Stimulated activated CD8-positive, alpha-beta memory T cell treated with anti-CD3 and anti-CD28 coated beads, Interleukin-7, amount 100 ng/mL, for 4 hours (primary cell): ENCODE measurements around the gene VAT1L.

ENCODE experiments used
- DNase-seq, 2 donors: peaks; one replicate each; pipeline ENCODE4 v3.0.0-alpha.2; 2020; ENCODE audit warnings: low read depth in 2 of 2

VAT1L gene

DNA sequence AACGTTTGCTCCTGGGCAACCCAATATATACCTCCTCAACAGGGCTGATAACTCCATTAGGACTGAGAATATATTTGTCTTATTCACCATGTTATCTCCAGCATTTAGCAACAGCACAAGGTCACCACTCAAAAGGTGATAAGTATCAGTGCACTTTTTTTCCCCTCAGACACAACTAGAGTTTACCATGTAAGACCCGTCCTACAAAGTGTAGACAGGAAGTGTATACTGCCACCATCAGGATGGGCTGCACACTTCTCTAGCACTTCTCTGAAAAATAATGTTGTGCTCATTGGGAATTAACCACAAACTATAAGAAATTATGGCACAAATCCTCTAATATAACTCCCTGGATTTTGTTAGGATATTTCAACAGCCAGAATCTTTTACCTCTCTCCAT, 5.7 kb upstream of the VAT1L start:
- DNase-seq = no peak

DNA sequence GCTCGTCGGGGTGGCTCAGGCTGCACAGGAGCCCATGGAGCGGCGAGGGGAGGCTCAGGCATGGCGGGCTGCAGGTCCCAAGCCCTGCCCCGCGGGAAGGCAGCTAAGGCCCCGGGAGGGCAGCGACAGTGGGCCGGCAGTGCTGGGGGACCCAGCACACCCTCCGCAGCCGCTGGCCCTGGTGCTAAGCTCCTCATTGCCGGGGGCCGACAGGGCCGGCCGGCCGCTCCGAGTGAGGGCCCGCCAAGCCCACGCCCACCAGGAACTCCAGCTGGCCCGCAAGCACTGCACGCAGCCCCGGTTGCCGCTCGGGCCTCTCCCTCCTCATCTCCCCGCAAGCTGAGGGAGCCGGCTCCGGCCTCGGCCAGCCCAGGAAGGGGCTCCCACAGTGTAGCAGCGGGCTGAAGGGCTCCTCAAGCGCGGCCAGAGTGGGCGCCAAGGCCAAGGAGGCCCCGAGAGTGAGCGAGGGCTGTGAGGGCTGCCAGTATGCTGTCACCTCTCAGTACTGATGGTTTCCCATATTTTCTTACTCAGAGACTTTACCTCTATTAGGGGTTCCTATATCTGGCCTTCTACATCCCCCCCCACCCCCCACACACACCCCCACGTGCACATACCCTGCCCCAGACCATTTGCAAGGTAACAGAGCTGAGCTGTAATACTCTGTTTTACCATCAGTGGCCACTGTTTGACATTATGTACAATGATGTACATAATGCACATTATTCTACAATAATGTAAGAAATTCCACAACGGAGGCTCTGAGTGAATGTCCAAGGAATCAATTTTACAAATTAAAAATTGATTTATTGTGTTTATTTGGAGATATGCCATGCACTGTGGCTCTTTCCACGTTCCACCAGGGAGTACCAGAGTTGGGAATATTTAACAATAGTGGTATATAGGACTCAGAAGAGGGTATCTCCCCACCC, 3.7 kb upstream of the VAT1L start:
- no peak for DNase-seq

DNA sequence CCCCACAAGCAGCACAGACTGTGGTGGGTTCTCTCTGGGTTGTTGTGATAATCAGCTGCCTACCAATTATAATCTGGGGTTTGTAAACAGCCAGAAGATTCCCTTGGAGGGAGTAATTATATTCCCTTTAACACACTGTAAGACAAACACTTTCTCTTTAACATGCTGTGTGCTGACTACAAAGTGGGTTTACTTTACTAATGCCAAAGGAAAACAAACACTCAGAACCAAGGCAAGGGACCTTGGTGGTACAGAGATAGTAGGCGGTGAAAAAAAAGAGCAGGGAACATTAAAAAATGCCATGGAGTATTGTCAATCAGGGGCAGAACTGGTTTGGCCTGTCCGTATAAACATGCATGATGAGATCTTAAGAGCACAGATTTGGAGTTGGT, 3.0 kb upstream of the VAT1L start:
- DNase-seq = no peak

DNA sequence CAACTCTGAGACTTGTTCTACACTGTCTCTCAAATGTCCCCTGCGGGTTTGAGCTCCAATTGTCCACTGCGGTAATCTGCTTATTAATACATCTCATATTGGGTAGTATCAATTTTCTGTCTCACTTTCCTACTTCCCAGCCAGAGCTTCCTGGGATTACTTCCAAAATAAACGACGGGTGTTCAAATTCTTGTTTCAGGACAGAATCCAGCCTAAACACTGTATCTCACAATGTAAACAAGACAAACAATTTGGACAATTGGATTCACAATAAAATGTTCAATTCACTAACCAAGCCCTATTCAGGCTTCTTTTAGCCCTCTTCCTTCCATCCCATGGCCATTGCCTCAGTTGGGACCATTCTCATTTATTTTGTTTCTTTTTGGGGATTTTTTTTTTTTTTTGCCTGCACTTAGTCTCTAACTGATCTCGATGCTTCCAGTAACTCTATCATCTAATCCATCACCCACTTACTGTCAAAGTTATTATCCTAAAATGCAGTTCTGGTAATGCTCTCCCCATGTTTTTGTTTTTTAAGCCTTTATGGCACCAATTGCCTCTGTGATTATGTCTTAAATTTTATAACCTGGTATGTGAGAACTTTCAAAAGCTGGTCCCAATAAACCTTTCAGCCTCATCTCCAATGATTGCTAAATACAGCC, 2.0 kb upstream of the VAT1L start:
- DNase-seq = no peak

DNA sequence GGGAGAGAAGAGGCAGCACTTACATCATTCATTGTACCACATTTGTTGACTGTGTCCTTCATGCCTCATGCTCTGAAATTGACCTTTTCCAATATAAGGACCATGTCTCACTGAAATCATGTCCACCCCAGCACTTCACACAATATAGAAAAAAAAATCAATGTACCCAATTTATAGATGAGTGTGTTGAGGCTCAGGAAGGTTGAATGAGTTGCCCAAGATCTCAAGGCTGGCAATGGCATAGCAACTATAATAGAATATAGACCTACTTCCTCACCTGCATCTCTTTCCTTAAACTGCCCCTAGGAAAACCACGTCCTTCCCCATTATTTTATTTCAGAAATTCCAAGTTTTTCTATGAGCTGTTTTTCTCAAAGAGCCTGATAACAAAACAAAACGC, 912 bp upstream of the VAT1L start:
- no peak for DNase-seq

DNA sequence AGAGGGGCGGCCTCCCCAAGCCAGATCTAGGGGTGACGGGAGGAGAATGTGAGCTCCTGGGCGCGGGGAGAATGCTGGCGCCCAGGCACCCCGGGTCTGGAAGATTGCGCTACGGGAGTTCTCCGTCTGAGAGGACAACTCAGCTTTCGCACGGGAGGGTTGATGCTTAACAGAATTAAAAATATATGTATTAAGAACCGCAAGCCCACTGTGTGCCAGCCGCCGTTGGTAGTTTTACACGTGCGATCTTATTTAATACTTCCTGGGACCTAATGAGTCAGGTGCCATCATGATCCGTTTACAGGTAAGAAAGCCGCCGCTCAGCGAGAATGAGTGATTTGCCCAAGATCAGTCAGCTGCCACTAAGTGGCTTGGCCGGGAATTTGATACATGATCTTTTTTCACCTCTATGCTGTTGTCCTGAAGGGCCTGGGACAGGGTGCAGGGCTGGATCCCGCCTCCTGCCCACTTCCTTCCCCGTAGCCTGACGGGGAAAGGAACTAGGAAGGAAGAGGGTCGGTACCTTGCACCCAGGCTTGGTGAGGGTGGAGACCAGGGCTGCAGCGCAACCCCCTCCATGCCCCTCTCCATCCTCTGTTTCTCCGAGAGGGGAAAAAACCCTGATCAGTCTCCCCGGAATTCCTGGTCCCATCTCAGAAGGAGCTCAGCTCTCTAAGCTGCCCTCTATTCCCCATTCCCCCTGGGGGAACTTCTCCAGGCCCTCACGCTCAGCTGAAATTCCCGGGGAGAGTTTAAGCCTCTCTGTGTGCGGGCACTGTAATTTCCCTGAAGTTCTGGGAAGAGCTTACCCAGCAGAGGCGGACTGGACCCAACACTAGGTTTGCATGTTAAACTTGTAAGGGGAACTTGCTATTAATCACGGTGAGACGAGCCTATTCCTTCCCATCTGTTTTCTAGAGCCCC, 983 bp downstream of the VAT1L start:
- no peak for DNase-seq

DNA sequence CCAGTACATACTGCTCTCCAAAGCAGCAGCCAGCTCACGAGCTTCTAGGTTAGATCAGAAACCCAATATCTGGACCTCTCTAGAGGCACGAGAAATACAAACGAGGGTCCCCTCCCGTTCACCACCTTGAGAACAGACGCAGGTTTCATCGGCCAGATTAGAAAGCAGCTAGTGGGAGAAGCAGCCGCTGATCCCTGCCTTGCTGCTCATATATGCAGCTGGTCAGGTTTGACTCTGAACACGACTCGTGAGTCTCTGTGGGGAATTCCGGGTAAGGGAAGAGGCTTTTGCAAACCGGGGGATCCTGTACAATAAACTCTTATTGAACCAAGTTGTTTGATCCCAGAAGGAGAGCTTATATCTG, 1.6 kb downstream of the VAT1L start:
- DNase-seq = no peak

DNA sequence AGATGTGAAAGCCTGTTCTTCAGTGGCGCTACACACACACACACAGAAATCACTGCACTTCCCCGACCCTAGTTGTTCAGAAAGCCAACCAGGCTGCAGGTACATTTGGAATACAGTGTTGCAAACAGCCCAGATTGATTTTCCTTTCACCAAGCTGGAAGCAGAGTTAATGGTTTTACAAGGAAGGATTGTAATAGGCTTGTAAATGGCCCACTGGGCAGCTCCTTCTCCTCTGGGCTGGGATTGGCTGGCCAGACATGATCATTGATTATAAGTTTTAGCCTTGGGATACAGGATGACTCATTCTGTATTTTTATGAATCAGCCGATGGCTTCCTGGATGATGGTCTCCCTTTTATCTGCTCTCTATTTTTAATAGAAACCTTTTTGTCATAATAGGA, 2.5 kb downstream of the VAT1L start:
- no peak for DNase-seq

DNA sequence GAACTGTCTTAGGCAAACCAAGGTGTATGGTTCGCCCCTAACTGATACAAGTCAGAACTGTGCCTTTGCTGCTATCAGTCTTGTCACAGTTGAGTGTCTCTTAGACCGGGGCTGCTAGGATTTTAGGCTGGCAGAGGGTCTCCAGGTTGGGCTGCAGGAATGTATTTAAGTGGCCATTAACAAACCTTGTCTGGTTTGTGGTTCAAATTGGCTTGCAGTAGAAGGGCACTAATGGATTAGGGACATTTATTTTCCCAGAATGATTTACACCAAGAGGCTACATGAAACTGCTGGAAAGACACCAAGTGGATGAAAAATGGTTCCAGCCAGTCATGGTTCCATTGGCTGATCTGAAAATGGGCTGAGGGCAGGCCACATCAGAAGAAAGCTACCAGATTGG, 5.1 kb downstream of the VAT1L start:
- DNase-seq = no peak

DNA sequence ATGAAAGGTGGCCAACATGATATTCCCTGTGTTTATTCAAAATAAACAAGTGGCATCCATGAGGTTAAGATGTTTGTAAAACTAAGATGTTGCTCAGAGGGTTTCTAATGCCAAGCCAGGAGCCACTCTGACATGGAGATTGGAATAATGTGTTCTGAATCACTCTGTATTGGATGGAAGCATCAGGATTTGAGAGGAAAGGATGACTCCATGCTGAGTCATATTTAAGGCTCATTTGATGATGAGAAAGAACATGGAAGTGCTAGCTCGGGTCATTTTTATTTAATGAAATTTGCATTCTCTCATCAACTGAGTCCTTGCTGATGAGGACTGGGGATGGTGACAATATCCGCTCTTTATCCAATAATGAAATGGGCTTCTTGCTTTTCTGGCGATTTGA, 6.2 kb downstream of the VAT1L start:
- DNase-seq = no peak

DNA sequence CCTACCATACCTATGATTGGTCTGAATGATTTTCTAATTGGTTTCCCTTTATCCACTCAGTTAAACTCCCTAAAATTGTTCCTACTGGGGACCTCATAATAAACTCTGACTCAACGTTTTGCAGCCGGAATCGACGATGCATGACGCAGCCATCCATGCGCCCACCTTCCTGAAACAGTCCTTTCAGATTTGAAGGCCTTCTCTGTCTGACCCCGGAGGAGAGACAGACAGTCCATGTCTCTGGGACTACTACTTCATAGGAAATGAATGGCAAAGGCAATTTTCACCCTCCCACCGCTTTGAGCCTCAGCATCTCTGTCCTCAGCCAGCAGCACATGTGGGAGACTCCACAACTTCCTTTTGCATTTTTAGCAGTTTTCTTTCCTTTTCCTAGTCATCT, 13.5 kb downstream of the VAT1L start:
- no peak for DNase-seq

DNA sequence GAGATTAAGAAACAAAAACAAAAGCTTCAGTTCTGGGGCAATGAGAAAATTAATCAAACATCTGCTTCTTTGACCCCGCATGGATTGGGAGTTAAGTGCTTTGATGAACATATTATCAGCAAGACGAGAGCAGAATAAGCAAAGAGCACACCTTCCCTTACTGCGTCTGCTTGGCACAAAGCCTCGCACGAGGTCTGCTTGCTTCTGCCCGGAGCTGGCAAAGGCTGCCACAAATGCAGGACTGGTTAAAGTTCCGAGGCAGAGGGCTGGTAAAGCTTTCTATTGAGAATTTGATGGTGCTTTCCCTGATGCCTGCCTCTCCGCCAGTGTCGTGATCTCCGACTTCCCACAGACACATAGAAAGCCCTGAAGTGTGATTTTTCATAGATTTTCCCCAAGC, 17.0 kb downstream of the VAT1L start:
- DNase-seq = no peak

DNA sequence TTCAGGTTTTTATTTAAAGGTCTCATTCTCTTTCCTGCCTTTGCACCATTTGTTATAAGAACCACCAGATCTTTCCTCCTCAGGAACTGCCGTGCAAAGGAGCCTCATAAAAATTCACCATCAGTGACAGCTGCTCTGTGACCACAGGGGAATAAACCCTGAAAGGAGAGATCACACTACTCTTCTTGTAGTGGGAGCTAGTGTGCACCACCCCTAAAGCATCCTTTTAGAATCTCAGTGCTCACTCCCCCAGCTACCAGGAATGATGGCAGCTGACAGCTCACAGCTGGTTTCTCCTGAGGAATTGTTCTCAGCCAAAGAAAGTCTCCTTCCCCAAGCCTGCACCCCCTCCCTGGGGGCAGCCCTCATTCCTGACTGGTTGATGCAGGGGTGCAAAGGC, 18.7 kb downstream of the VAT1L start:
- DNase-seq = no peak

DNA sequence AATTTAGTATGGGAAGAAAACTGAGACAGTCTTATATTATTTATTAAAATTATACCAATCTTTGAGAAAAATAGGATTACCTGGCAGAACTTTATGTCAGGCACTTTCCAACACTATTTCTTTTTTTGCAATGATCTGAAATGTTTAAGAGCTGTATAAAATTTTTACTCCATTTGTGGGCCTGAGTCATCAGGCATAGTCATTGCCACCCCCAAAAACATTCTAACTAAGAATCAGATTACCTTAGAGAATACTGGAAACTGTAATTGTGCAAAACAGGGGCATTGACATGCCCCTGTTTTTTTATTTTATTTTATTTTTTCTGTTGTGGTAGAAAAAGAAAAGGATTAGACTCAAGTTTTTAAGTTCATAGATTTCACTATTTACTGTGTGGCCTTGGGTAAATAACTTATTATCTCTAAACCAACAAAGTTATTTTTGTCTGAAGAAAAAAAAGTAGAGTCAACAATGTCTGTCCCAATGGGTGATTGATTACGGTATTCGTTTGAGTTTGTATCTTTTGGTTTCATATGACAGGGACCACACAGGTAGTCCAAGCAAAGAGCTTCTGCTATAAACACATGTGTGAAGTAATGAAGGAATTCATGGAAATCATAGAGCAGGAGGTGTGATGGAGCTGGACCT, 24.6 kb downstream of the VAT1L start:
- no peak for DNase-seq

DNA sequence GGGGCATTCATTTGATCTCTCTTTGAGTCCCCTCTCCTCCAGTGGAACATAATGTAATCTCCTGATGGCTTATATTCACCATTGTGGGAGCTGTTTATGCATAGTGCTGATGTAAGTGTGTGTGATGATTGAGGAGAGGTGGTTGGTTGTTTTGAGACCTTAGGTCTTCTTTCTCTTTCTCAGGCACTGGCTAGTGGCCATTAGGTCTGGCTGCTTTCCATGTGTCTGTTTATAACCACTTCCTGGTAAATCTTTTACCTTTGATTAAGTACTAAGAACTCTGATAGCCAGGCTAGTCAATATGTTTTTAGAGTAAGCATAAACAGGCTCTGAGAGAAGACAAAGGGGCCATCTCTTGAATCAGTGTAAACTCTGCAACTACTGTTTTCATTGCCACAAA, 27.9 kb downstream of the VAT1L start:
- DNase-seq = no peak

DNA sequence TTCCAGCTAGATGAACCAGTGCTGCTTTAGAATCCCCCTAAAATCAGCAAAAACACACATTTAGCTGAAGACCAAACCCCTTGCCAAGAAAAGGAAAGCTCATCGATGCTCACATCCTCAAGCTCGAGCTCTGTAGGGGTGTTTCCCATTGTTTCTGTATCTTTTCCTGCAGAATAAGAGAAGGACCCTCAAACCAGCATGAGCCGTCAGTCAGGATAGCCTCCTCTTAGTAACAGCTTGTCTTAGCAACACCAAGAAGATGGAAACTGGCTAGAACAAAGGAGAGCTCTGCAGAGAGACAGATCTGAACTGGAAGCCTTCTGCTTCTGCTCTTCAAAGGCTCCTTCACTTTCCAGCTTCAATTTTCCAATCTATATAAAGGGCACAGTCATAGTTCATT, 32.0 kb downstream of the VAT1L start:
- DNase-seq = no peak

DNA sequence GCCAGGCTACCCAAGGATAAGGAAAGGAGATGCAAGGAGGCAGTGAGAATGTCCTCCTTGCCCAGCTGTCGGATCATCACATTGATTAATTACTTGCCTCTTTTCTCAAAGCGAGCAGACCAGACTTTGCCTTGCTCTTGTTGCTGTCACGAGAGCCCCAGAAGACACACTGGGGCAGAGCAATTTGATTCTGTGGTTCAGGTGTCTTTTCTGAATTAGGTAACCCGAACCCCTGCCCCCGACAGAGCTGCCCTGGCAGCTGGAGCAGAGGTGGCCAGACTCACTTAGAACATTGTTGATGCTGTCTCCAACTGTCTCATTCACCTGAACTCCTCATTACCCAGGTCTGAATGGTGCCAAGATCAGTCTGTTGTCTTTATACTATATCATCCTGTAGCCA, 34.3 kb downstream of the VAT1L start:
- DNase-seq = no peak

DNA sequence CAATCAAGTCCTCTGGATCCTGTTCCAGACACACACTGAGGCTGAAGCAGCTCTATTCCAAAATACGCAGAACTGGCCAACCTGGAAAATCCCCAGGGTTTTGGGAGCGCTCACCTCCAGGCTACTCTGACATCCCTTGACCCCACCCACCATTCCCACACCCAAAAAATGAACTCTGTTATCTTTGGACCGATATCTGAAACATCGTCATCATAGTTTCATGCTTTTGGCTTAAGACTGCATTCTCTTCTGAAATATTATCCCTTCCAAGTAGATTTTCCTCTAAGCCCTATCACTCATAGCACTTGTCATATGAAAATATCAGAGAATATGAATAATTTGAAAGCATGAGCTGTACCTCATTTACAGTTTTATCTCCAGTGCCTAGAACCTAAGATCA, 34.7 kb downstream of the VAT1L start:
- no peak for DNase-seq

DNA sequence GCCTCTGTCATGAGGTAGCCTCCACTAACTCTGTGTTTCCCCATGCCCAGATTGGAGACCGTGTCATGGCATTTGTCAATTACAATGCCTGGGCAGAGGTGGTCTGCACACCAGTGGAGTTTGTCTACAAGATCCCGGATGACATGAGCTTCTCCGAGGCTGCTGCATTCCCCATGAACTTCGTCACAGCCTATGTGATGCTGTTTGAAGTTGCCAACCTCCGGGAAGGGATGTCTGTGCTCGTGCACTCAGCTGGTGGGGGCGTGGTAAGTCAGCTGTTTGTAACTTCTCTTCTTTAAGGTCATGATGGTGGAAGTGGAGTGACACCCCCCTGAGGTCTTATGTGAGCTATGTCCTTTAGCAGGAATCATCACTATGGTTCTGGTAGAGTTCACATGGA, 36.8 kb downstream of the VAT1L start:
- DNase-seq = no peak

DNA sequence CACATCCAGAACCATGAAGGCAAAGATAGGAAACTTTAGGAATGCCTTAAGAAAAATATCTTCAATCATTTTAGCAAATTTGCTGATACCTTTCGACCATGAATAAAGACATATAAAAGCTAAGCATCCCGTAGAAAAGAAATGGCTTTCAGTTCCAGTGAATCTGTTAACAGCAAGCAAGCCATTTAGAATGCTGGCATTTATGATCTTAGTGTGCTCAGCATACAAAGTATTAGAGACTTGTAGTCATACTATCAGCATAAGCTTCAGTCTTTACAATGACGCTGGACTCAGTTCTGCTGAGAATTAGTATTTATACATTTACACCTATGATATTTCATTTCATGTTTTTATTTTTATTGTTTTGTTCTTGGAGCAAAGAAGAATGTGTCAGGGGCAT, 38.7 kb downstream of the VAT1L start:
- DNase-seq = no peak

DNA sequence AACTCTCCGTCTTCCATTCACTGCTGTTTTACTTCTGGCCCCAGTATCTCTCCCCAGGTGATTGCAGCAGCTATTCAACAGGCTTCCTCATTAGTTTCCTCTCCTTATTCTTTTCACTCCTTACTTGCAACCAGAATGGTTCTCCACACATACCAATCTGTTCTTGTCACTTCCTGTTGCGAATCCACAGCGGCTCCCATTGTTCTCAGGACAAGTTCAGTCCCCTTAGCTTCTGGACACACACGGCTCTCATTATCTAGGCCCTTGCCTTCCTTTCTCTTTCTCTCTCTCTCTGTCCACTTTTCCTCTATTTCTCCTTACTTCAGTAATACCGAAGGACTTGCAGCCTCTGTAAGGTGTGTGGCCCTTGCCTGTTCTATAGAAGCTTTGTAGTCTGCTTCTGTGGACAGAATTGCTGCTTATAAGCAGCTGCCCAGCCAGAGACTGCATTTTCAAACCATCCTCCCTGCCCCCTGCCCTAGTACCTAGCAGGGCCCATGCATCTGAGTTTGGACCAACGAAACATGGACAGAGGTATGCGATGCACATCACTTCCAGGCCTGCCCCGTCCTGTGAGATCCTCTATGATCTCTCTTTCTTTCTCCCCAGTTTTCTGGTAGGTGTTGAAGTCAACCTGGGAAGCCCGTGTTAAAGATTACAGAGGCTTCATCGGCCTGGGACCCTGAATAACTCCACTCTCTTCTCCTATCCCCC, 45.7 kb downstream of the VAT1L start:
- DNase-seq = no peak
